Transverse colon (tissue), 4 donors: Measurements from ENCODE around the gene CLSTN2. TPM values are rescaled to one million over a fixed set of nuclear protein-coding genes. Genes with fewer than 3 reads are reported as not detected.

Experiments used
- DNase-seq: peaks from one replicate; pipeline ENCODE4 v3.0.0-alpha.2; 2019
- H3K27ac ChIP-seq, 4 donors: fragments of 200-600 bp; sonication (generic); 2 replicates each; pipeline ENCODE4 v1.5.1; 2016 to 2018; ENCODE audit warnings: inconsistent platforms in 4 of 4
- H3K27me3 ChIP-seq: fragments of 200-600 bp; sonication (generic); 2 replicates; pipeline ENCODE4 v1.5.1; 2017; ENCODE audit warnings: inconsistent platforms
- H3K36me3 ChIP-seq, 4 donors: fragments of 200-600 bp; sonication (generic); 2 replicates each; pipeline ENCODE4 v1.5.1; 2017 to 2019; ENCODE audit warnings: inconsistent platforms in 4 of 4
- H3K4me1 ChIP-seq, 4 donors: fragments of 200-600 bp; sonication (generic); 2 replicates each; pipeline ENCODE4 v1.5.1; 2017 to 2020; ENCODE audit warnings: inconsistent platforms in 4 of 4
- H3K4me3 ChIP-seq, 4 donors: fragments of 200-600 bp; sonication (generic); 1 replicate in 1 of 4; 2 replicates in 3 of 4; pipeline versions ENCODE4 v1.5.1 to v1.6.1; 2017 to 2019; ENCODE audit warnings: inconsistent platforms in 4 of 4
- H3K9me3 ChIP-seq, 2 donors: fragments of 200-600 bp; sonication (generic); 2 replicates each; pipeline ENCODE4 v1.5.1; 2017 to 2019; ENCODE audit warnings: inconsistent platforms in 2 of 2
- EP300 ChIP-seq: sonication (generic); formaldehyde crosslinking; IDR thresholded peaks from one replicate; pipeline ENCODE4 v1.6.1; 2017; ENCODE audit warnings: antibody characterized with exemption, low read depth
- POLR2A ChIP-seq: fragments of 450-650 bp; IDR thresholded peaks from one replicate; pipeline ENCODE4 v1.6.1; 2016; ENCODE audit warnings: antibody characterized with exemption, mild to moderate bottlenecking, moderate library complexity
- POLR2AphosphoS5 ChIP-seq, 3 donors: sonication (generic); formaldehyde crosslinking; IDR thresholded peaks; one replicate each; pipeline ENCODE4 v1.6.1; 2016; ENCODE audit warnings: antibody characterized with exemption in 3 of 3
- WGBS, 2 donors: methylation state at CpG; one replicate each; pipeline ENCODE4 v1.1.5; 2018; ENCODE audit warnings: low coverage in 1 of 2; 5-methylcytosine and 5-hydroxymethylcytosine counted together
- in situ Hi-C, 4 donors: fragments of 200-750 bp; cut with MboI; loops; one replicate each; pipeline versions ENCODE4 v1.15.0 to v1.15.1; 2017; ENCODE audit warnings: low sequenced_read_pairs in 3 of 4, low pct_ligation_motif_present in 1 of 4, low pct_unique_long_range_greater_than_20kb in 1 of 4
- intact Hi-C: fragments of 100-400 bp; cut with DNase I; formaldehyde crosslinking; loops from one replicate; pipeline ENCODE4 v1.15.1; 2023; ENCODE audit warnings: low total_unique reads
- total RNA-seq, 4 donors: library from RNA; depleted of rRNA; stranded (reverse); fragments of >200 nt; gene quantifications; one replicate each; pipeline ENCODE4 v1.1.0, GENCODE V29; 2016
- TF ChIP-seq, protein P1 (sequence below), 5 experiments: fragments of 200-600 bp in 3 of 5; fragments of 450-650 bp in 2 of 5; sonication (generic) in 3 of 5; IDR thresholded peaks; 1 replicate in 2 of 5; 2 replicates in 3 of 5; pipeline ENCODE4 v1.5.1; 2016 to 2017; ENCODE audit warnings: antibody characterized with exemption in 5 of 5, inconsistent platforms in 3 of 5, mild to moderate bottlenecking in 2 of 5, moderate library complexity in 1 of 5

CLSTN2 gene
- total RNA-seq, 4 donors from 2014 or later = 0.60 to 9.0 (median 2.2) TPM

DNA sequence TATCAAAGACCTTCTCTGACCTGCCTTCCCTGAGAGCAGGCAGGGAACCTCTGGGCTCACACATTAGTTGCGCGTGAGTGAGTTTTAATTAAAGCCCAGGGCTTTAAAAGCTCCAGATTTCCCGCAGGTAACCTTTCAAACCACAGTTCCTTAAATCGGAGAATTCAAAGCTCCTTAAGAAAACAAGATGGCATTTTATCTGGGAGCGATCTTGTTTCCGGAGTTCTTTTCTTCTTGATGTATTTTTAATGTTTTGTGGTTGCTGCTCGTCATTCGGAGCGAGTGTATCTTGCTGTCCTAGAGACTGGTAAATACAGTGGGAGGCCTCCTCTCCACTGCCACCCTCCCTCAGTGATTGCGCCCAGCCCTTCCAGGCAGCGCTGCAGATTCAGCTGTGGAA lies 284.3 kb downstream of the CLSTN2 start:
- in situ Hi-C loops (no loop called here), intact Hi-C loops (no loop called here)
- 77 to 89% methylated on average over 9 to 11 of the region's 11 CpGs for WGBS, 2 donors
- Histone ChIP-seq H3K27ac (no peak overlapping the region), H3K9me3 (no peaks in the 10 kb centered on the region), H3K4me3 (no peak overlapping the region), H3K27me3 (no peaks in the 10 kb centered on the region), H3K4me1 (no peaks in the 10 kb centered on the region), H3K36me3 (no peaks in the 10 kb centered on the region)
- DNase-seq = no peak
- TF ChIP-seq POLR2AphosphoS5 (IDR thresholded peaks at IDR 0.05) (no peak), EP300 (no peak), POLR2A (no peak)
- TF ChIP-seq, protein P1, sequence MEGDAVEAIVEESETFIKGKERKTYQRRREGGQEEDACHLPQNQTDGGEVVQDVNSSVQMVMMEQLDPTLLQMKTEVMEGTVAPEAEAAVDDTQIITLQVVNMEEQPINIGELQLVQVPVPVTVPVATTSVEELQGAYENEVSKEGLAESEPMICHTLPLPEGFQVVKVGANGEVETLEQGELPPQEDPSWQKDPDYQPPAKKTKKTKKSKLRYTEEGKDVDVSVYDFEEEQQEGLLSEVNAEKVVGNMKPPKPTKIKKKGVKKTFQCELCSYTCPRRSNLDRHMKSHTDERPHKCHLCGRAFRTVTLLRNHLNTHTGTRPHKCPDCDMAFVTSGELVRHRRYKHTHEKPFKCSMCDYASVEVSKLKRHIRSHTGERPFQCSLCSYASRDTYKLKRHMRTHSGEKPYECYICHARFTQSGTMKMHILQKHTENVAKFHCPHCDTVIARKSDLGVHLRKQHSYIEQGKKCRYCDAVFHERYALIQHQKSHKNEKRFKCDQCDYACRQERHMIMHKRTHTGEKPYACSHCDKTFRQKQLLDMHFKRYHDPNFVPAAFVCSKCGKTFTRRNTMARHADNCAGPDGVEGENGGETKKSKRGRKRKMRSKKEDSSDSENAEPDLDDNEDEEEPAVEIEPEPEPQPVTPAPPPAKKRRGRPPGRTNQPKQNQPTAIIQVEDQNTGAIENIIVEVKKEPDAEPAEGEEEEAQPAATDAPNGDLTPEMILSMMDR (IDR thresholded peaks at IDR 0.05) = no peak

DNA sequence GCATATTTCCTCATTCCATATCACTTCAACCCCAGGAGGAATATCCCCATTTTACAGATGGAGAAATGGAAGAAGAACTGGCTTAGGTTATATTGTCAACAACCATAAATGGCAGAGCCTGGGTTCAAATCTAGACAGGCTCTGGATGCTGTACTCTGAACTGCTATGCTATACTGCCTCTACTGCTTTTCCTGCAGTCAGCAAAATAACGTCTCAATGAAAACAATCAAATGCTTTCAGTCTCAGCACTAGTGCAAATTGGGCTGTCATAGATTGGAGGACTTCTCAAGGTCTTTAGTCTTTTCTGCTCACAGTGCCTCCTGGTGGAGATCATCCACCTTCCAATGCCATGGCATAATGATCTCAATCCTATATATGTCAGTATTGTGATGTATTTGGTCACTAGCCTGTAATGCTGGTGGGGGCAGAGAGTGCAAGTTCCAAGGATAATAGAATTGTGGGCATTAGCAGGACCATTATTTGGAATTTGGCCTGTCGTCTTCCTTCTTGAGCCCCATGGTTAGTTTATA lies 285.0 kb downstream of the CLSTN2 start:
- H3K4me3 ChIP-seq = no peak overlapping the region
- in situ Hi-C loops = no loop called here
- no peak overlapping the region for H3K27ac ChIP-seq
- 67 to 70% methylated on average over 2 of the region's 2 CpGs for WGBS, 2 donors
- no peaks in the 10 kb centered on the region for H3K4me1 ChIP-seq
- intact Hi-C loops = no loop called here
- TF ChIP-seq, protein P1 (IDR thresholded peaks at IDR 0.05) = no peak
- no peak for TF ChIP-seq POLR2AphosphoS5 (IDR thresholded peaks at IDR 0.05)
- TF ChIP-seq EP300 = no peak
- no peak for TF ChIP-seq POLR2A
- H3K36me3 ChIP-seq = no peaks in the 10 kb centered on the region
- no peaks in the 10 kb centered on the region for H3K9me3 ChIP-seq
- H3K27me3 ChIP-seq = no peaks in the 10 kb centered on the region
- no peak for DNase-seq

DNA sequence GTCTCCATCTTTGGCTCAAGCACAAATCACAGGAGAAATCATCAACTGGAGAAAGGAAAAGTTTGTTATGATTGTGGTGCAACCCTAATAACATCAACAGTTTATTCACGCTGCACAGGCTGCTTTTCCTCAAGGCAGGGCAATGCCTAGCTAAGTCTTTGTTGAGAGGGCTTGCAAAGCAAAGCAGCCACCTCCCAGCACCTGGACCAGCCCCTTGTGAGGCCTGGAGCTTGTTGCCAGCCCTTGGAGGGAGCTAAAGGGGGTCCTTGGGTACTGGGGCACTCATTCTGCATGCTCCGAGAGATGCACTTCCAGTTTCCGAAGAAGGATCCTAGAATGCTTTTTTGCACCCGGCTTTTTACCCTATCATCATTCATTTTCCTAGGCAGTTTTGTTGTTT lies 288.2 kb downstream of the CLSTN2 start:
- Histone ChIP-seq H3K9me3 (no peaks in the 10 kb centered on the region), H3K27ac (no peak overlapping the region), H3K4me3 (no peak overlapping the region), H3K36me3 (no peaks in the 10 kb centered on the region), H3K27me3 (no peaks in the 10 kb centered on the region), H3K4me1 (no peaks in the 10 kb centered on the region)
- in situ Hi-C loops (no loop called here), intact Hi-C loops (no loop called here)
- TF ChIP-seq POLR2AphosphoS5 (IDR thresholded peaks at IDR 0.05) (no peak), POLR2A (no peak), EP300 (no peak)
- TF ChIP-seq, protein P1 (IDR thresholded peaks at IDR 0.05) = no peak
- WGBS, 2 donors = 67 to 90% methylated on average over 2 to 4 of the region's 4 CpGs
- no peak for DNase-seq

DNA sequence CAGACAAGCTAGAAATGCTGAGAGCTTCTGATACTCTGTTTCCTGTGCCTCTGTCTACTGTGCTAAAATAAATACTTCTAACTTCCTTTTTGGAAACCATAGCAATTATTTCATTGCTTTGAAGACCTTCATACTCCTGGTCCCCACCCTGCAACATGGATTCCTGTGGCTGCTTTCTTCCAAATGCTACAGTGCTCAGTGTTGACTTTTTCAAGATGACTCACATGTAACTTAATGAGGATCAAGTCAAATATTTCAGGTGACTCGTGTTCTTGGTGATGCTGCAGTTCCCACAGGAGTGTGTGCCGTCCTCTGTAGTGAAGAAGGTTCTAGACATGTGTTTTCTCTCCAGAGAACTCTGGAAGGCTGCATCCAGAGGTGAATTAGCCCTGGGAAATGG lies 288.6 kb downstream of the CLSTN2 start:
- no peaks in the 10 kb centered on the region for H3K36me3 ChIP-seq
- H3K9me3 ChIP-seq = no peaks in the 10 kb centered on the region
- no peak for DNase-seq
- no peaks in the 10 kb centered on the region for H3K4me1 ChIP-seq
- TF ChIP-seq, protein P1 (IDR thresholded peaks at IDR 0.05) = no peak
- TF ChIP-seq POLR2A (no peak), EP300 (no peak), POLR2AphosphoS5 (IDR thresholded peaks at IDR 0.05) (no peak)
- no peak overlapping the region for H3K4me3 ChIP-seq
- in situ Hi-C loops = no loop called here
- intact Hi-C loops = no loop called here
- no peak overlapping the region for H3K27ac ChIP-seq
- 50% methylated on average over 2 of the region's 2 CpGs; no CpG with 5 or more reads in 1 of the 2 donors for WGBS, 2 donors
- H3K27me3 ChIP-seq = no peaks in the 10 kb centered on the region
